HG03521 (cell line): ENCODE measurements around the gene ARHGEF39.

Experiments
- ATAC-seq: cut with Tn5 transposase; IDR thresholded peaks from one replicate; pipeline ENCODE4 v1.9.1; 2021; ENCODE audit warnings: mild to moderate bottlenecking, moderate library complexity; ENCODE audit not compliant: unreplicated experiment

Gene ARHGEF39

DNA sequence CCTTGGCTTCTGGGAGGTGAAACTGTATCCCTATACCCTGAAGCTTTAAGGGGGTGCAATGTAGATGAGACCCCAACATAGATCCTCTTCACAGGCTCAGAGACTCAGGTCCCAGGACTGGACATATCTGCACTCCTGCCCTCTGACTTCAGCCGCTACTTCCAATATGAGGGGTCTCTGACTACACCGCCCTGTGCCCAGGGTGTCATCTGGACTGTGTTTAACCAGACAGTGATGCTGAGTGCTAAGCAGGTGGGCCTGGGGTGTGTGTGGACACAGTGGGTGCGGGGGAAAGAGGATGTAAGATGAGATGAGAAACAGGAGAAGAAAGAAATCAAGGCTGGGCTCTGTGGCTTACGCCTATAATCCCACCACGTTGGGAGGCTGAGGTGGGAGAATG is 14.1 kb upstream of the ARHGEF39 start:
- no peak for ATAC-seq

DNA sequence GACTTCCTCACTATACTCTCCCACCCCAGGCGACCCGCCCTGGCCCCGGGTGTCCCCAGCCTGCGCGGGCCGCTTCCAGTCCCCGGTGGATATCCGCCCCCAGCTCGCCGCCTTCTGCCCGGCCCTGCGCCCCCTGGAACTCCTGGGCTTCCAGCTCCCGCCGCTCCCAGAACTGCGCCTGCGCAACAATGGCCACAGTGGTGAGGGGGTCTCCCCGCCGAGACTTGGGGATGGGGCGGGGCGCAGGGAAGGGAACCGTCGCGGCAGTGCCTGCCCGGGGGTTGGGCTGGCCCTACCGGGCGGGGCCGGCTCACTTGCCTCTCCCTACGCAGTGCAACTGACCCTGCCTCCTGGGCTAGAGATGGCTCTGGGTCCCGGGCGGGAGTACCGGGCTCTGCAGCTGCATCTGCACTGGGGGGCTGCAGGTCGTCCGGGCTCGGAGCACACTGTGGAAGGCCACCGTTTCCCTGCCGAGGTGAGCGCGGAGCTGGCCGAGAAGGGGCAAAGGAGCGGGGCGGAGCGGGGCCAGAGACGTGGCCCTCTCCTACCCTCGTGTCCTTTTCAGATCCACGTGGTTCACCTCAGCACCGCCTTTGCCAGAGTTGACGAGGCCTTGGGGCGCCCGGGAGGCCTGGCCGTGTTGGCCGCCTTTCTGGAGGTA is 10.9 kb upstream of the ARHGEF39 start:
- ATAC-seq: no peak

GRCh38 chr9:35675204-35675603 is 10.2 kb upstream of the ARHGEF39 start:
- ATAC-seq: no peak

GRCh38 chr9:35674025-35674361 is 9.0 kb upstream of the ARHGEF39 start:
- no peak for ATAC-seq

DNA sequence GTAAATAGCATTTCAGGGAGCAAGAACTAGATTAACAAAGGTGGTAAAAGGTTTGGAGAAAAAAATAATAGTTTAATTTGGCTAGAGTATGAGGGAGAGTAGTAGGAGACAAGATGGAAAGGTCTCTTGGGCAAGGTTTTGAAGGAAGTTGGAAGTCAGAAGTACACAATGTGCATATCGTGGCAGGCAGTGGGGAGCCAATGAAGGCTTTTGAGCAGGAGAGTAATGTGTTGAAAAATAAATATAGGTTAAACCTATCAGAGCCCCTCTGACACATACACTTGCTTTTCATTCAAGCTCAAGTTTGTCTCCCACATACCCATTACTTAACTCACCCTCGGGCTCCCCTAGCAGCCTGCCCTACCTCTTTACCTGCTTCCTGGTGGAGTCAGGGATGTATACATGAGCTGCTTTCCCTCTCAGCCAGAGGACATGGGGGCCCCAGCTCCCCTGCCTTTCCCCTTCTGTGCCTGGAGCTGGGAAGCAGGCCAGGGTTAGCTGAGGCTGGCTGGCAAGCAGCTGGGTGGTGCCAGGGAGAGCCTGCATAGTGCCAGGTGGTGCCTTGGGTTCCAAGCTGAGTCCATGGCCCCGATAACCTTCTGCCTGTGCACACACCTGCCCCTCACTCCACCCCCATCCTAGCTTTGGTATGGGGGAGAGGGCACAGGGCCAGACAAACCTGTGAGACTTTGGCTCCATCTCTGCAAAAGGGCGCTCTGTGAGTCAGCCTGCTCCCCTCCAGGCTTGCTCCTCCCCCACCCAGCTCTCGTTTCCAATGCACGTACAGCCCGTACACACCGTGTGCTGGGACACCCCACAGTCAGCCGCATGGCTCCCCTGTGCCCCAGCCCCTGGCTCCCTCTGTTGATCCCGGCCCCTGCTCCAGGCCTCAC is 8.4 kb upstream of the ARHGEF39 start, which contains the start of gene CA9:
TSS of gene CA9 (plus strand) at position 797 of the 893 bp plus-strand sequence. CDS start at position 829, 32 bp downstream.
- ATAC-seq: no peak

- ATAC-seq: no peak
Measured at GRCh38 chr9:35669331-35670145, 4.5 kb upstream of the ARHGEF39 start.

DNA sequence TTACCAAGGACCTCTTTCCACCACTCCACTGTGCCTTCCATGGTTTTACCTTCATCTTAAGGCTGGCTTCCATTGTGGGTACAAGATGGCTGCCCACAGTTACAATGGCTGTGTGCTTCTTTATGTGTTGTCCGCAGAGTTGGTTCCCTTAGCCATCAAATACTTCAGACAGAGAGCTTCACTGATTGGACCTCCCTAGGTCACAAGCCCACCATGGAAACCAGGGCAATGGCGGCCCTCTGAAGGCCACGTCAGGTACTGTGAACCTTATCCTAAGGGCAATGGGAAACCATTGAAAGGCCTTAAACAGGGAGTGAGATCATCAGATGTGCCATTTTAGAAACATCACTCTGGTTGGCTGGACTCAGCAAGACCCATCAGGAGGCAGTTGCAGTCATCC is 2.9 kb upstream of the ARHGEF39 start:
- ATAC-seq: no peak

DNA sequence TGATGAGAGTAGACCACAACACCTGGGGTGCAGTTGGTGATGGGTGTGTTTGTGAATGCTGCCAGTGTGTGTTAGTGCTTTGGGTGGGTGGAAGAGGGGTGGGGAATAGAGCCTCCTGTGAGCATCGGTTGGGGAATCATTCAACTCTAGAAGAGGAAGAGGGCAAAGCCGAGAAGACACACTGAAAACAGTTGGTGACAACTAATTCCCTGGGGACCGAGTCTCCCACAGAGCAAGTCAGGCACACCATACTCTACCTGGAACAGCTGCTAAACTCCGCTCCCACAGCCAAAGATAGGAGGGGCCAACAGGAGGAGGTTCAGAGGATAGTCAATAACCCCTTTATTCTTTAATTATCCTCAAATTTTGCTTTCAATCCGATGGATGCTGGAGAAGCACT is 1.6 kb upstream of the ARHGEF39 start:
- ATAC-seq: no peak

GRCh38 chr9:35666045-35666444 is 1.1 kb upstream of the ARHGEF39 start:
- ATAC-seq: no peak

DNA sequence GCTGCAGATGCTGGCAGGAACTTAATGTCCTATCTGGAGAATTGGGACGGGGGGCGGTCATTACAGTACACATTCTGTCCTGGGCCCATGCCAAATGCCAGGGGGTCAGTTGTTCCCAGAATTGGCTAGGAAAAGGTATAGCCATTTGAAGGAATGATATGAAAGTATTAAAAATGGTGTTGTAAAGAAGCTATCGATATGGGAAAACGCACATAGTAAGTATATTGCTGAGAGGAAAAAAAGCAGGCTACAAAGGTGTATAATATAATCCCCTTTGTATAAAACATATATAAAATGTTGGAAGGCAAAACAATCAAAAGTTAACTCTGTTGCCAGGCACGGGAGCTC is 450 bp upstream of the ARHGEF39 start:
- no peak for ATAC-seq

DNA sequence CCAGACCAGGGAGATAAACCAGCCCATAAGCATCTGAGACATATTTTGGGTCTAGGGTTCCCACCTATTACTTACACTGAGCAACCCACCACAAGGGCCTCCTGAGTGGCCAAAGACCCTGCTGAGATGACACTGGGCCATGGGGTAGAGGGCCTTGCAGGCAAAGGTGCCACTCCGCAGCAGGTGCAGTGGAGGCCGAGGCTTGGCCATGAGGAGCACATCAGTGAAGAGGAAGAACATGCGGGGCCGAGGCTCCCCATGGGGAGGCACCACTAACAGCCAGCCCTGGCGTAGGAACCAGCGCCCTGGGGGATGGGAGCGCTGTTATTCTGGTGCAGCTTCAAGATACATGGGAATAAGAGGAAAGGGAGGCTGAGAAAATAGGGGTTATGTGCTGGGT is 2.6 kb downstream of the ARHGEF39 start:
- ATAC-seq: no peak

- no peak for ATAC-seq
Measured at GRCh38 chr9:35661756-35662350, 3.1 kb downstream of the ARHGEF39 start.

DNA sequence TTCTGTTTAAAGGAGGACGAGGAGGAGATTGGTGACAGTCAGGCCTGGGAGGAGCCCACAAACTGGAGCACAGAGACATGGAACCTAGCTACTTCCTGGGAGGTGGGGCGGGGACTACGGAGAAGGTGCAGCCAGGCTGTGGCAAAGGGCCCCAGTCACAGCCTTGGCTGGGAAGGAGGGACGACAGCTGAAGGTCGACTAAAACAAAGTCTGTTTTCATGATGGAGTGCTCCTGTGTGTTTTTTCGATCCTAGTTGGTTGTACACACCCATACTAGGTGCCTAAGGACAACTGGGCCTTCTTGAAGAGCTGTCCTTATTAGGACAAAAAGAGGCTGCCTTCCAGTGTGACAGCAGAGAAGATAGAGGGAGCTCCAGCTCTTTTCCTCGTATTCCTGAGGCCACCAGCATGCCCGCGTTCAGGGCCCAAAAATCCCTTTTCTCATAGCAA is 4.0 kb downstream of the ARHGEF39 start:
- ATAC-seq: no peak

- no peak for ATAC-seq
Measured at GRCh38 chr9:35659340-35659739, 5.7 kb downstream of the ARHGEF39 start.

DNA sequence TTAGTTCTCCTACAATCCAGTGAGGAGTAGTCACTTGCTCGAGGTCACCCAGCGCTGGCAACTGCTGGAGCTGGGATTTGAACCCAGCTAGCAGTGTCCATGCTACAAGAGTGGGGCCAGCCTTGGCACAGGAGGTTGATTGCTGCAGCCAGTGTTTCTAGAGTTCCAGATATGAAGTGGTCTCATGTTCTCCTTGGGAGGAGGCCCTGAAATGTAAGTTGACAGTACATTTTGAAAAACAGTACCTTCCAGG is 6.1 kb downstream of the ARHGEF39 start:
- no peak for ATAC-seq

- ATAC-seq: peak; percentile 71
Measured at GRCh38 chr9:35658137-35658967, 6.6 kb downstream of the ARHGEF39 start, which contains the start of gene CCDC107. TSS of gene CCDC107 (plus strand) at chr9:35658292. CDS start at chr9:35658380, 88 bp downstream.

- ATAC-seq: peak; percentile 76
Measured at GRCh38 chr9:35657546-35658136, 7.4 kb downstream of the ARHGEF39 start, which contains the start of gene RMRP. TSS of gene RMRP (minus strand) at chr9:35658019.

- no peak for ATAC-seq
Measured at GRCh38 chr9:35656831-35657545, 8.0 kb downstream of the ARHGEF39 start.

DNA sequence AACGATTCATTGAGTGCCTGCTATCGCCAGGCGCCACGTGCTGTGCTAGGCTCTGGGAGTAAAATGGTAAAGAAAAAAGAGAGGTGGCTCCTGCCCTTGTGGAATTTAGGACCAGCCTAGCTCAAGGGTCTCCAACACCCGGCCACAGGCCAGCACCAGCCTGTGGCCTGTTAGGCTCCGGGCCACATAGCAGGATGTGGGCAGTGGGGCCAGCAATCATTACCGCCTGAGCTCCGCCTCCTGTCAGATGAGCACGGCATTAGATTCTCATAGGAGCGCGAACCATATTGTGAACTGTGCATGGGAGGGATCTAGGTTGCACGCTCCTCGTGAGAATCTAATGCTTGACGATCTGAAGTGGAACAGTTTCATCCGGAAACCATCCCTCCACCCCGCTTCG is 8.6 kb downstream of the ARHGEF39 start:
- ATAC-seq: no peak
